Measurements from ENCODE around the gene PTPN14.

Gene PTPN14

GRCh38 chr1:214541693-214542092, 9.7 kb downstream of the PTPN14 start:
- no peak for DNase-seq
- H3K36me3 ChIP-seq: no peaks in the 10 kb centered on the region
- H3K9me3 ChIP-seq: no peaks in the 10 kb centered on the region
- H3K4me1 ChIP-seq: no peaks in the 10 kb centered on the region
- H3K4me3 ChIP-seq (ENCODE audit: low read depth, low read length): no peak overlapping the region
- peaks cover 43% of the 10 kb centered on the region for H3K27me3 ChIP-seq
- TF ChIP-seq CTCF (IDR thresholded peaks at IDR 0.05; ENCODE audit: low read depth, low read length): no peak

- H3K36me3 ChIP-seq: no peaks in the 10 kb centered on the region
- TF ChIP-seq CTCF (IDR thresholded peaks at IDR 0.05; ENCODE audit: low read depth, low read length): no peak
- no peaks in the 10 kb centered on the region for H3K4me1 ChIP-seq
- DNase-seq: no peak
- no peaks in the 10 kb centered on the region for H3K9me3 ChIP-seq
- no peak overlapping the region for H3K4me3 ChIP-seq (ENCODE audit: low read depth, low read length)
- H3K27me3 ChIP-seq: peaks cover 38% of the 10 kb centered on the region
Measured at GRCh38 chr1:214541206-214541605, 10.2 kb downstream of the PTPN14 start.

GRCh38 chr1:214540324-214540723, 11.1 kb downstream of the PTPN14 start:
- TF ChIP-seq CTCF (IDR thresholded peaks at IDR 0.05; ENCODE audit: low read depth, low read length): no peak
- no peaks in the 10 kb centered on the region for H3K9me3 ChIP-seq
- no peaks in the 10 kb centered on the region for H3K4me1 ChIP-seq
- no peaks in the 10 kb centered on the region for H3K36me3 ChIP-seq
- peaks cover 32% of the 10 kb centered on the region for H3K27me3 ChIP-seq
- no peak overlapping the region for H3K4me3 ChIP-seq (ENCODE audit: low read depth, low read length)
- DNase-seq: no peak

GRCh38 chr1:214538496-214538895, 12.9 kb downstream of the PTPN14 start:
- Histone ChIP-seq H3K27me3 (peaks cover 32% of the 10 kb centered on the region), H3K4me1 (no peaks in the 10 kb centered on the region), H3K36me3 (no peaks in the 10 kb centered on the region), H3K4me3 (ENCODE audit: low read depth, low read length) (no peak overlapping the region), H3K9me3 (no peaks in the 10 kb centered on the region)
- no peak for DNase-seq
- no peak for TF ChIP-seq CTCF (IDR thresholded peaks at IDR 0.05; ENCODE audit: low read depth, low read length)

GRCh38 chr1:214537872-214538473, 13.4 kb downstream of the PTPN14 start:
- H3K4me1 ChIP-seq: no peaks in the 10 kb centered on the region
- no peak overlapping the region for H3K4me3 ChIP-seq (ENCODE audit: low read depth, low read length)
- H3K9me3 ChIP-seq: no peaks in the 10 kb centered on the region
- H3K27me3 ChIP-seq: peaks cover 32% of the 10 kb centered on the region
- H3K36me3 ChIP-seq: no peaks in the 10 kb centered on the region
- no peak for TF ChIP-seq CTCF (IDR thresholded peaks at IDR 0.05; ENCODE audit: low read depth, low read length)
- DNase-seq: no peak

GRCh38 chr1:214537219-214537618, 14.2 kb downstream of the PTPN14 start:
- H3K4me3 ChIP-seq (ENCODE audit: low read depth, low read length): no peak overlapping the region
- no peak for DNase-seq
- no peaks in the 10 kb centered on the region for H3K4me1 ChIP-seq
- TF ChIP-seq CTCF (IDR thresholded peaks at IDR 0.05; ENCODE audit: low read depth, low read length): no peak
- peaks cover 27% of the 10 kb centered on the region for H3K27me3 ChIP-seq
- H3K36me3 ChIP-seq: no peaks in the 10 kb centered on the region
- H3K9me3 ChIP-seq: no peaks in the 10 kb centered on the region

Data from BE2C (cell line).